ENCODE data around the gene MAP7D1.

Gene MAP7D1

GRCh38 chr1:36161641-36162531 is 5.9 kb downstream of the MAP7D1 start:
- peak overlapping the region; percentile 56 for H3K4me3 ChIP-seq (ENCODE audit: low read depth, low read length)
- peak overlapping the region; percentile 76 for H3K9ac ChIP-seq (ENCODE audit: low read depth, low read length)
- H3K4me1 ChIP-seq (ENCODE audit: control insufficient read depth, insufficient read depth, low read length) = peaks cover 16% of the 10 kb centered on the region
- no peaks in the 10 kb centered on the region for H3K9me3 ChIP-seq (ENCODE audit: control insufficient read depth, insufficient read depth, low read length)
- H3K27ac ChIP-seq (ENCODE audit: low read depth, low read length) = peak overlapping the region; percentile 91
- H3K27me3 ChIP-seq (ENCODE audit: control insufficient read depth, insufficient read depth, low read length) = no peaks in the 10 kb centered on the region
- no peaks in the 10 kb centered on the region for H3K36me3 ChIP-seq (ENCODE audit: control insufficient read depth, insufficient read depth, low read length)

DNA sequence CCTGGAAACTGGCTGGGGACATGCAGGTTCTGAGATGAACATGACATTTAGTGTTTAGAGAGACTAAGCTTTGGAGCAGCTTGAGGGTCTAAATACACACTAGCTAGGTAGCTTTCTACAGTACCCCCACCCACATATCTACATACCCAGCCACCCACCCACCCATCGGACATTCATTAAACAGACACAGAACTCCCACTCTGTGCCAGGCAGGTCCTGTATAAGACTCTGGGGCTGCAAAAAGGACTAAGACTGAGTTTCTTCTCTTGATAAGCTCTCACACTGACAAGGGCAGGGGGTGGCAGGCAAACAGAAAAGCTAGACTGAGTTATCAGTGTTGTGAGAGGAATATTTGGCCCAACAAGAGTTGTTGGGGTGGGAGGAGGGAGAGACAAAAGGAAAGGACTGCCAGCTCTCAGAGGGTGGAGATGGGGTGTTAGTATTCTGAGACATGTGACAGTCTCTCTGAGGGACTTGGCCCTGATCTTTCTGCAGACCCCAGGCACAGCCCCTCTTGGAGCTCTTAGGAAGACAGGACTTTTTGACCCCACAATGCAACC is 6.8 kb downstream of the MAP7D1 start:
- peaks cover 12% of the 10 kb centered on the region for H3K4me1 ChIP-seq (ENCODE audit: control insufficient read depth, insufficient read depth, low read length)
- peaks cover 6% of the 10 kb centered on the region; the same call in 1 of the 2 replicates for H3K36me3 ChIP-seq (ENCODE audit: control insufficient read depth, insufficient read depth, low read length)
- no peaks in the 10 kb centered on the region for H3K9me3 ChIP-seq (ENCODE audit: control insufficient read depth, insufficient read depth, low read length)
- H3K9ac ChIP-seq (ENCODE audit: low read depth, low read length) = no peak overlapping the region
- H3K27ac ChIP-seq (ENCODE audit: low read depth, low read length) = no peak overlapping the region
- H3K27me3 ChIP-seq (ENCODE audit: control insufficient read depth, insufficient read depth, low read length) = no peaks in the 10 kb centered on the region
- no peak overlapping the region for H3K4me3 ChIP-seq (ENCODE audit: low read depth, low read length)

DNA sequence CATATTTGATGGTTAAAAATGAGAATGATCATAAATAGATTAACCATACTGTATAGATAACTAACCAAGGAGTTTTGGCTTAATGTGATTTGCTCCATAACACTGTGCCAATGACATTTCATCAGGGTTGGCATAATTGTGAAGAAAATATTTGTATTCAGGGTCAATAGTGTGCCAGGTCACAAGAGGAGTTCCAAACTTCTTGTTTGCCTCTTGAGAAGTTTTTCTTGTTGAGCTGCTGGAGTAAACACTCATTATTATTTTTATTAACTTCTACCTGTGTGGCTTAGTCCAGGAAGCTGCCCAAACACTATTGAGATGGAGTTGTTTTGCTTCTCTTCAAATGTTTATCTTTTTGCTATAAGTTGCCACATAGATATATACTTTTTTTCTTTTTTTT is 7.5 kb downstream of the MAP7D1 start:
- no peaks in the 10 kb centered on the region for H3K27me3 ChIP-seq (ENCODE audit: control insufficient read depth, insufficient read depth, low read length)
- H3K36me3 ChIP-seq (ENCODE audit: control insufficient read depth, insufficient read depth, low read length) = peaks cover 6% of the 10 kb centered on the region; the same call in 1 of the 2 replicates
- H3K4me1 ChIP-seq (ENCODE audit: control insufficient read depth, insufficient read depth, low read length) = peaks cover 11% of the 10 kb centered on the region
- H3K9ac ChIP-seq (ENCODE audit: low read depth, low read length) = no peak overlapping the region
- H3K9me3 ChIP-seq (ENCODE audit: control insufficient read depth, insufficient read depth, low read length) = no peaks in the 10 kb centered on the region
- no peak overlapping the region for H3K4me3 ChIP-seq (ENCODE audit: low read depth, low read length)
- H3K27ac ChIP-seq (ENCODE audit: low read depth, low read length) = no peak overlapping the region

GRCh38 chr1:36164361-36164760 is 8.4 kb downstream of the MAP7D1 start:
- no peak overlapping the region for H3K9ac ChIP-seq (ENCODE audit: low read depth, low read length)
- H3K27ac ChIP-seq (ENCODE audit: low read depth, low read length) = no peak overlapping the region
- no peak overlapping the region for H3K4me3 ChIP-seq (ENCODE audit: low read depth, low read length)
- H3K36me3 ChIP-seq (ENCODE audit: control insufficient read depth, insufficient read depth, low read length) = peaks cover 6% of the 10 kb centered on the region; the same call in 1 of the 2 replicates
- H3K4me1 ChIP-seq (ENCODE audit: control insufficient read depth, insufficient read depth, low read length) = peaks cover 11% of the 10 kb centered on the region
- H3K27me3 ChIP-seq (ENCODE audit: control insufficient read depth, insufficient read depth, low read length) = no peaks in the 10 kb centered on the region
- H3K9me3 ChIP-seq (ENCODE audit: control insufficient read depth, insufficient read depth, low read length) = no peaks in the 10 kb centered on the region

GRCh38 chr1:36165145-36165544 is 9.2 kb downstream of the MAP7D1 start:
- Histone ChIP-seq H3K4me3 (ENCODE audit: low read depth, low read length) (no peak overlapping the region), H3K4me1 (ENCODE audit: control insufficient read depth, insufficient read depth, low read length) (peaks cover 11% of the 10 kb centered on the region), H3K27me3 (ENCODE audit: control insufficient read depth, insufficient read depth, low read length) (no peaks in the 10 kb centered on the region), H3K27ac (ENCODE audit: low read depth, low read length) (no peak overlapping the region), H3K9ac (ENCODE audit: low read depth, low read length) (no peak overlapping the region), H3K9me3 (ENCODE audit: control insufficient read depth, insufficient read depth, low read length) (no peaks in the 10 kb centered on the region), H3K36me3 (ENCODE audit: control insufficient read depth, insufficient read depth, low read length) (peaks cover 6% of the 10 kb centered on the region; the same call in 1 of the 2 replicates)

DNA sequence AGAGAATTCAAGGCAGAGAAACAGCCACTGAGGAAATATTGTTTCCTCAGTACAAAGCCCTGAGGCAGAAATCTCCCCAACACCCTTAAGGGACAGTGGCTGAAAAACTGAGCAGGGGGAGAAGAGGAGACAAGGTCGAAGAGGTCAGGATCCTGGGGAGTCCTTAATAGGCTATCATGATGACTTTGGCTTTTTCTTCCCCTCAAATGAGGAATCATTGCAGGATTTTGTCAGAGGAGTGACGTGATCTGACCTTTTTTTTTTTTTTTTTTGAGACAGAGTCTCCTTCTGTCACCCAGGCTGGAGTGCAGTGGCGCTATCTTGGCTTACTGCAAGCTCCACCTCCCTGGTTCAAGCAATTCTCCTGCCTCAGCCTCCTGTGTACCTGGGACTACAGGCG is 10.2 kb downstream of the MAP7D1 start:
- H3K36me3 ChIP-seq (ENCODE audit: control insufficient read depth, insufficient read depth, low read length) = peaks cover 8% of the 10 kb centered on the region; the same call in 1 of the 2 replicates
- H3K27me3 ChIP-seq (ENCODE audit: control insufficient read depth, insufficient read depth, low read length) = no peaks in the 10 kb centered on the region
- peaks cover 8% of the 10 kb centered on the region for H3K4me1 ChIP-seq (ENCODE audit: control insufficient read depth, insufficient read depth, low read length)
- no peak overlapping the region for H3K27ac ChIP-seq (ENCODE audit: low read depth, low read length)
- no peak overlapping the region for H3K9ac ChIP-seq (ENCODE audit: low read depth, low read length)
- H3K9me3 ChIP-seq (ENCODE audit: control insufficient read depth, insufficient read depth, low read length) = no peaks in the 10 kb centered on the region
- no peak overlapping the region for H3K4me3 ChIP-seq (ENCODE audit: low read depth, low read length)

DNA sequence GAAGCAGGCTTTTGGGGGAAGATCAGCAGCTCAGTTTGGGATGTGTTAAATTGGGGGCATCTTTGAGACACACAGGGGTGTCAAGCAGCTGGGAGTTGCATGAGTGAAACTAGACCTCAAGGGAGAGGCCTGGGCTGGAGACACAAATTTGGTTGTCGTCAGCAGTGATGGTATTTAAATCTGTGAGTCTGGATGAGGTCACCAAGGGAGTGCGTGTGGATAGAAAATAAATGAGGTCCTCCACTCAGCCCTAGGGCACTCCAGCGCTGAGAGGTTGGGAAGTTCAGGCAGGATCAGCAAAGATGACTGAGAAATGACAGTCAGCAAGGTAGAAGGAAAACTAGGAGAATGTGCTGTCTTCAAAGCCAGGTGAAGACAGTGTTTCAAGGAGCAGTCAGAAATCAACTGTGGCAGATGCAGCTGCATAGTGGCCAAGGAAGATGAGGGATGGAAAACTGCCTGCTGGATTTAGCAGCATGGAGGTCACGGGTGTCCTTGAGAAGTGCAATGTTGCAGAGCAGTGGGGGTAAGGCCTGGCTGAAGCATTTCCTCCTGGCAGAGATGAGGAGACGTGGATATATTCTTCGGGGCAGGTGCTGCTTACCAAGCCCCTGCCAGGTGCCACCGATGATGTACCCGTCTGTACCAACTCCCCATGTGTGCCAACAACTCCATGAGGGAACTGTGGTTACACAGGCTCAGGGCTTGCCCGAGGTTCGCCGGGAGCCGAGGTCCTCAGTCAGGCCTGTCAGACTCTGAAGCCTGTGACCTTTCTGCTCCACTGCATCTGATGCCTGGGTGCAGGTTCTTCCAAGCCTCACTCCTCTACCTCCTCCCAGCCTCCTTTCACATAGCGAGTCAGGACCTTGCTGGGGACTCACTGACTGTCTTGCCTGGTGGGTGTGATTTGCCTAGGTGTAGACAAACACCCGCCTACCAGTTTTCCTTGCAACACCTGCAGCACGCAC is 11.3 kb downstream of the MAP7D1 start:
- Histone ChIP-seq H3K27me3 (ENCODE audit: control insufficient read depth, insufficient read depth, low read length) (no peaks in the 10 kb centered on the region), H3K9ac (ENCODE audit: low read depth, low read length) (no peak overlapping the region), H3K27ac (ENCODE audit: low read depth, low read length) (no peak overlapping the region), H3K9me3 (ENCODE audit: control insufficient read depth, insufficient read depth, low read length) (no peaks in the 10 kb centered on the region), H3K36me3 (ENCODE audit: control insufficient read depth, insufficient read depth, low read length) (peaks cover 15% of the 10 kb centered on the region), H3K4me1 (ENCODE audit: control insufficient read depth, insufficient read depth, low read length) (no peaks in the 10 kb centered on the region), H3K4me3 (ENCODE audit: low read depth, low read length) (no peak overlapping the region)

DNA sequence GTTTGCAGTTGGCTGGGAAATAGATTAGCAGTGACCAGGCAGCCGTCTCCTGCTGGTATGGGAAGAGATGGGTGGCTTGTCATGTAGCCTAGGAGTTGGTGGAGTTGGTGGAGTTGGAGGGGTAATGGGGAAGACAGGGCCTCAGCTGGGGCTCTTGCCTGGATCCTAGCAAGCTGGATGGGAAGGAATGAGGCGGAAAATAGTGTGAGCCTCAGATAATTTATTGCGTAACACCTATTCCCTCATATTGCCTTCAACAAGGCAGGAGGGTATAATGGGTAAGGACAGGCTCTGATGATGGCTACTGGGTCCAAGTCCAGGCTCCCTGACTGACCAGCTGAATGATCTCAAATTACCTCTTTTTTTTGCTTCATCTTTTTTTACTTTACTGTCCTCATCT is 12.6 kb downstream of the MAP7D1 start:
- peaks cover 28% of the 10 kb centered on the region for H3K36me3 ChIP-seq (ENCODE audit: control insufficient read depth, insufficient read depth, low read length)
- H3K4me1 ChIP-seq (ENCODE audit: control insufficient read depth, insufficient read depth, low read length) = no peaks in the 10 kb centered on the region
- no peak overlapping the region for H3K9ac ChIP-seq (ENCODE audit: low read depth, low read length)
- no peaks in the 10 kb centered on the region for H3K9me3 ChIP-seq (ENCODE audit: control insufficient read depth, insufficient read depth, low read length)
- no peak overlapping the region for H3K27ac ChIP-seq (ENCODE audit: low read depth, low read length)
- no peak overlapping the region for H3K4me3 ChIP-seq (ENCODE audit: low read depth, low read length)
- no peaks in the 10 kb centered on the region for H3K27me3 ChIP-seq (ENCODE audit: control insufficient read depth, insufficient read depth, low read length)

DNA sequence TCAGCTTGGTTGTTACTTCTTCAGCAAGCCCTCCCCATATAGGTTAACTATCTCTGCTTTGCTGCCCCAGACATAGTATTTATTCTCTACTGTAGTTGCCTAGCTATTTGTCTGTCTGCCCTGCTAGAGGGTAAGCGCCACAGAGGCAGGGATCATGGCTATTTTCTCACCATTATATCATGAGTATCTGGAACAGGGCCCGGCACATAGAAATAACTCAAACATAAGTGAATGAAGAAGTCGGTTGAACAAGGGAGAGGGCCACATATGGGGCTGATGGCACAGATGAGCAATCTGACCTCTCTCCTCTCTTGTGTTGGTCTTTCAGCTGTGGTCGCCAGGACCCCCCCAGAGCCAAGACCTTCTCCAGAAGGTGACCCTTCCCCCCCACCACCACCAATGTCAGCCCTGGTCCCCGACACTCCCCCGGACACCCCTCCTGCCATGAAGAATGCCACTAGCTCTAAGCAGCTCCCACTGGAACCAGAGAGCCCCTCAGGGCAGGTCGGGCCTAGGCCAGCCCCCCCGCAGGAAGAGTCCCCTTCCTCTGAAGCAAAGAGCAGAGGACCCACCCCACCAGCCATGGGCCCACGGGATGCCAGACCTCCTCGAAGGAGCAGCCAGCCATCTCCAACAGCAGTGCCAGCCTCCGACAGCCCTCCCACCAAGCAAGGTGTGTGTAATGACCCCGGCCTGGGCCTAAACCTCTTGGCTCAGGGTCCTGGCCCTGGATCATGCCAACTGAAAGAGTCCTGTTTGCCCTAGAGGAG is 14.9 kb downstream of the MAP7D1 start:
- Histone ChIP-seq H3K4me1 (ENCODE audit: control insufficient read depth, insufficient read depth, low read length) (peaks cover 4% of the 10 kb centered on the region; the same call in 1 of the 2 replicates), H3K9ac (ENCODE audit: low read depth, low read length) (no peak overlapping the region), H3K27ac (ENCODE audit: low read depth, low read length) (no peak overlapping the region), H3K36me3 (ENCODE audit: control insufficient read depth, insufficient read depth, low read length) (peaks cover 37% of the 10 kb centered on the region), H3K4me3 (ENCODE audit: low read depth, low read length) (no peak overlapping the region), H3K9me3 (ENCODE audit: control insufficient read depth, insufficient read depth, low read length) (no peaks in the 10 kb centered on the region), H3K27me3 (ENCODE audit: control insufficient read depth, insufficient read depth, low read length) (no peaks in the 10 kb centered on the region)
